Retinal pigment epithelial cell (primary cell): ENCODE measurements around the gene SGTB.

Experiments used
- DNase-seq: peaks from one replicate; pipeline ENCODE4 v3.0.0-alpha.2; 2010; ENCODE audit warnings: low read depth
- H3K4me3 ChIP-seq: 2 replicates; pipeline ENCODE4 v1.5.1; 2011; ENCODE audit warnings: mild to moderate bottlenecking, low read length, control low read depth, moderate library complexity
- TF ChIP-seq, protein P1 (sequence below): conservative IDR thresholded peaks from 2 replicates; pipeline ENCODE4 v1.5.1; 2011; ENCODE audit warnings: low read depth, low read length, control low read depth, inconsistent platforms

SGTB gene

DNA sequence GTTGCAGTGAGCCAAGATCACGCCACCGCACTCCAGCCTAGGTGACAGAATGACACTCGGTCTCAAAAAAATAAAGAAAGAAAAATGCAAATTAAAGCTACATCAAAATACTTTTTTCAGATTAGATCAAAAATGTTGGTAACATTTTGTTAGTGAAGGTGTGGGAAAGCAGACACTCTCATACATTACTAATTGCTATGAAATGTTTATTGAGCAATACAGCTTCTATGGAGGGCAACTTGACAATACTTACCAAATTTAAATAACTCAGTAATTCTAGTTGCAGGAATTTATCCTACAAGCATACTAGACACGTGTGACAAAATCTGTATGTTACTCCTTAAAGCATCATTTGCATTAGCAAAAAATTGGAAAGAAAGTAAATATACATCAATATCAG is 101.9 kb downstream of the SGTB start:
- no peak for DNase-seq
- TF ChIP-seq, protein P1, sequence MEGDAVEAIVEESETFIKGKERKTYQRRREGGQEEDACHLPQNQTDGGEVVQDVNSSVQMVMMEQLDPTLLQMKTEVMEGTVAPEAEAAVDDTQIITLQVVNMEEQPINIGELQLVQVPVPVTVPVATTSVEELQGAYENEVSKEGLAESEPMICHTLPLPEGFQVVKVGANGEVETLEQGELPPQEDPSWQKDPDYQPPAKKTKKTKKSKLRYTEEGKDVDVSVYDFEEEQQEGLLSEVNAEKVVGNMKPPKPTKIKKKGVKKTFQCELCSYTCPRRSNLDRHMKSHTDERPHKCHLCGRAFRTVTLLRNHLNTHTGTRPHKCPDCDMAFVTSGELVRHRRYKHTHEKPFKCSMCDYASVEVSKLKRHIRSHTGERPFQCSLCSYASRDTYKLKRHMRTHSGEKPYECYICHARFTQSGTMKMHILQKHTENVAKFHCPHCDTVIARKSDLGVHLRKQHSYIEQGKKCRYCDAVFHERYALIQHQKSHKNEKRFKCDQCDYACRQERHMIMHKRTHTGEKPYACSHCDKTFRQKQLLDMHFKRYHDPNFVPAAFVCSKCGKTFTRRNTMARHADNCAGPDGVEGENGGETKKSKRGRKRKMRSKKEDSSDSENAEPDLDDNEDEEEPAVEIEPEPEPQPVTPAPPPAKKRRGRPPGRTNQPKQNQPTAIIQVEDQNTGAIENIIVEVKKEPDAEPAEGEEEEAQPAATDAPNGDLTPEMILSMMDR: no peak
- H3K4me3 ChIP-seq: no peak overlapping the region
